KMS-11 (cell line): ENCODE data around the gene PLXNA4.
"Not testable (repeated sequence)": the region's sequence is repeated elsewhere in the genome, so short reads cannot be mapped to it uniquely, and the experiment has no call there.

Experiments used
- H2AFZ ChIP-seq: fragments of 200-600 bp; sonication (generic); 2 replicates; pipeline ENCODE4 v1.6.1; 2016; ENCODE audit warnings: antibody characterized with exemption, mixed run types, low read depth
- H3K27ac ChIP-seq: fragments of 200-600 bp; sonication (generic); 2 replicates; pipeline ENCODE4 v1.6.1; 2016; ENCODE audit warnings: mild to moderate bottlenecking, mixed run types
- H3K27me3 ChIP-seq: fragments of 200-600 bp; sonication (generic); 2 replicates; pipeline ENCODE4 v1.6.1; 2017; ENCODE audit warnings: mild to moderate bottlenecking, low read depth, mixed run types, moderate library complexity; ENCODE audit not compliant: insufficient read depth
- H3K36me3 ChIP-seq: fragments of 200-600 bp; sonication (generic); 2 replicates; pipeline ENCODE4 v1.6.1; 2017; ENCODE audit warnings: mild to moderate bottlenecking, mixed run types; ENCODE audit not compliant: insufficient read depth
- H3K4me1 ChIP-seq: fragments of 200-600 bp; sonication (generic); 2 replicates; pipeline ENCODE4 v1.6.1; 2016; ENCODE audit warnings: mild to moderate bottlenecking, low read depth, mixed run types; ENCODE audit not compliant: poor library complexity, severe bottlenecking
- H3K4me2 ChIP-seq: fragments of 200-600 bp; sonication (generic); 2 replicates; pipeline ENCODE4 v1.7.0; 2016; ENCODE audit warnings: mild to moderate bottlenecking, mixed run types
- H3K4me3 ChIP-seq: fragments of 200-600 bp; sonication (generic); IDR thresholded peaks from 2 replicates; pipeline ENCODE4 v1.6.1; 2017; ENCODE audit warnings: low read depth, low read length, mixed read lengths; ENCODE audit not compliant: insufficient read depth
- H3K79me2 ChIP-seq: fragments of 200-600 bp; sonication (generic); 2 replicates; pipeline ENCODE4 v1.6.1; 2016; ENCODE audit warnings: low read depth, mixed run types; ENCODE audit not compliant: insufficient read depth
- H3K9ac ChIP-seq: fragments of 200-600 bp; sonication (generic); 2 replicates; pipeline ENCODE4 v1.6.1; 2016; ENCODE audit warnings: mild to moderate bottlenecking, mixed run types
- H4K20me1 ChIP-seq: fragments of 200-600 bp; sonication (generic); 2 replicates; pipeline ENCODE4 v1.6.1; 2016; ENCODE audit warnings: mild to moderate bottlenecking, mixed run types; ENCODE audit not compliant: insufficient read depth
- CTCF ChIP-seq: fragments of 200-600 bp; sonication (generic); conservative IDR thresholded peaks from 2 replicates; pipeline ENCODE4 v1.6.1; 2017; ENCODE audit warnings: low read depth, mild to moderate bottlenecking, antibody characterized with exemption, low read length, moderate library complexity, mixed read lengths

The PLXNA4 gene

GRCh38 chr7:132169730-132170129, 406.5 kb downstream of the PLXNA4 start:
- no peaks in the 10 kb centered on the region for H3K79me2 ChIP-seq
- no peak overlapping the region for H3K4me2 ChIP-seq
- no peak overlapping the region for H3K4me3 ChIP-seq
- H3K9ac ChIP-seq: no peak overlapping the region
- H2AFZ ChIP-seq: no peak overlapping the region
- no peak overlapping the region for H3K27ac ChIP-seq
- TF ChIP-seq CTCF: no peak
- no peaks in the 10 kb centered on the region for H3K27me3 ChIP-seq
- no peaks in the 10 kb centered on the region for H3K4me1 ChIP-seq
- no peaks in the 10 kb centered on the region for H4K20me1 ChIP-seq
- no peaks in the 10 kb centered on the region for H3K36me3 ChIP-seq

- Histone ChIP-seq H3K4me2 (no peak overlapping the region), H3K4me3 (no peak overlapping the region), H3K9ac (no peak overlapping the region), H3K27ac (no peak overlapping the region), H3K27me3 (no peaks in the 10 kb centered on the region), H3K36me3 (no peaks in the 10 kb centered on the region), H2AFZ (no peak overlapping the region), H3K79me2 (no peaks in the 10 kb centered on the region), H3K4me1 (no peaks in the 10 kb centered on the region), H4K20me1 (no peaks in the 10 kb centered on the region)
- no peak for TF ChIP-seq CTCF
Measured at GRCh38 chr7:132168239-132168638, 408.0 kb downstream of the PLXNA4 start.

- not testable (repeated sequence) for H3K4me1 ChIP-seq, H3K27ac ChIP-seq, H3K27me3 ChIP-seq, H4K20me1 ChIP-seq, H3K4me2 ChIP-seq, H3K36me3 ChIP-seq, H2AFZ ChIP-seq, H3K4me3 ChIP-seq, H3K9ac ChIP-seq, H3K79me2 ChIP-seq
Measured at GRCh38 chr7:132165695-132166094, 410.6 kb downstream of the PLXNA4 start.

GRCh38 chr7:132164558-132165125, 411.6 kb downstream of the PLXNA4 start:
- Histone ChIP-seq H2AFZ (no peak overlapping the region), H3K27me3 (no peaks in the 10 kb centered on the region), H3K4me2 (no peak overlapping the region), H3K4me1 (no peaks in the 10 kb centered on the region), H3K36me3 (no peaks in the 10 kb centered on the region), H3K79me2 (no peaks in the 10 kb centered on the region), H3K4me3 (no peak overlapping the region), H3K9ac (no peak overlapping the region), H4K20me1 (no peaks in the 10 kb centered on the region), H3K27ac (no peak overlapping the region)
- TF ChIP-seq CTCF: no peak

GRCh38 chr7:132162556-132163144, 413.6 kb downstream of the PLXNA4 start:
- Histone ChIP-seq H3K79me2 (no peaks in the 10 kb centered on the region), H3K4me2 (no peak overlapping the region), H3K9ac (no peak overlapping the region), H3K4me1 (no peaks in the 10 kb centered on the region), H3K27ac (no peak overlapping the region), H3K36me3 (no peaks in the 10 kb centered on the region), H4K20me1 (no peaks in the 10 kb centered on the region), H3K4me3 (no peak overlapping the region), H2AFZ (no peak overlapping the region), H3K27me3 (no peaks in the 10 kb centered on the region)
- TF ChIP-seq CTCF: no peak
